BLaER1 (cell line): ENCODE data around the gene PEF1.

Source experiments
- H3K27ac ChIP-seq: shearing (Covaris generic); formaldehyde crosslinking; 2 replicates; pipeline ENCODE4 v1.8.1; 2022
- H3K27me3 ChIP-seq: shearing (Covaris generic); formaldehyde crosslinking; 2 replicates; pipeline ENCODE4 v1.8.1; 2022
- H3K36me3 ChIP-seq: shearing (Covaris generic); formaldehyde crosslinking; 2 replicates; pipeline ENCODE4 v1.8.1; 2022
- H3K4me1 ChIP-seq: shearing (Covaris generic); formaldehyde crosslinking; 2 replicates; pipeline ENCODE4 v1.8.1; 2022
- H3K4me2 ChIP-seq: shearing (Covaris generic); formaldehyde crosslinking; 2 replicates; pipeline ENCODE4 v1.8.1; 2022
- H3K4me3 ChIP-seq: shearing (Covaris generic); formaldehyde crosslinking; 2 replicates; pipeline ENCODE4 v1.8.1; 2022
- H3K9ac ChIP-seq: shearing (Covaris generic); formaldehyde crosslinking; 2 replicates; pipeline ENCODE4 v1.8.1; 2022
- H3K9me3 ChIP-seq: shearing (Covaris generic); formaldehyde crosslinking; 2 replicates; pipeline ENCODE4 v1.8.1; 2022
- H4K20me1 ChIP-seq: shearing (Covaris generic); formaldehyde crosslinking; 2 replicates; pipeline ENCODE4 v1.8.1; 2022
- Cebpa-rat ChIP-seq: shearing (Covaris generic); IDR thresholded peaks from 2 replicates; pipeline ENCODE4 v1.8.1; 2022

The PEF1 gene

GRCh38 chr1:31683997-31684396, 39.3 kb upstream of the PEF1 start:
- Histone ChIP-seq H3K4me2 (no peak overlapping the region), H3K9ac (no peak overlapping the region), H3K4me3 (no peak overlapping the region), H3K9me3 (no peaks in the 10 kb centered on the region), H3K27me3 (no peaks in the 10 kb centered on the region), H3K4me1 (peaks cover 6% of the 10 kb centered on the region; the same call in 1 of the 2 replicates), H3K36me3 (no peaks in the 10 kb centered on the region), H4K20me1 (no peaks in the 10 kb centered on the region), H3K27ac (no peak overlapping the region)
- no peak for TF ChIP-seq Cebpa-rat

- Histone ChIP-seq H3K4me2 (no peak overlapping the region), H3K4me3 (no peak overlapping the region), H3K9ac (no peak overlapping the region), H3K4me1 (peaks cover 10% of the 10 kb centered on the region; the same call in 1 of the 2 replicates), H3K27me3 (no peaks in the 10 kb centered on the region), H3K9me3 (no peaks in the 10 kb centered on the region), H4K20me1 (no peaks in the 10 kb centered on the region), H3K36me3 (no peaks in the 10 kb centered on the region), H3K27ac (no peak overlapping the region)
- TF ChIP-seq Cebpa-rat = no peak
Observed at GRCh38 chr1:31681415-31681814, 36.7 kb upstream of the PEF1 start.

GRCh38 chr1:31679676-31680230, 35.1 kb upstream of the PEF1 start:
- Histone ChIP-seq H3K27me3 (no peaks in the 10 kb centered on the region), H3K36me3 (no peaks in the 10 kb centered on the region), H3K4me2 (no peak overlapping the region), H3K4me3 (no peak overlapping the region), H3K4me1 (peaks cover 10% of the 10 kb centered on the region; the same call in 1 of the 2 replicates), H4K20me1 (no peaks in the 10 kb centered on the region), H3K27ac (no peak overlapping the region), H3K9ac (no peak overlapping the region), H3K9me3 (no peaks in the 10 kb centered on the region)
- TF ChIP-seq Cebpa-rat = no peak

GRCh38 chr1:31679091-31679490, 34.4 kb upstream of the PEF1 start:
- no peaks in the 10 kb centered on the region for H3K27me3 ChIP-seq
- no peaks in the 10 kb centered on the region for H4K20me1 ChIP-seq
- H3K9me3 ChIP-seq = no peaks in the 10 kb centered on the region
- no peak overlapping the region for H3K9ac ChIP-seq
- H3K4me1 ChIP-seq = peaks cover 10% of the 10 kb centered on the region; the same call in 1 of the 2 replicates
- no peak overlapping the region for H3K4me2 ChIP-seq
- no peak overlapping the region for H3K27ac ChIP-seq
- H3K36me3 ChIP-seq = no peaks in the 10 kb centered on the region
- no peak for TF ChIP-seq Cebpa-rat
- H3K4me3 ChIP-seq = no peak overlapping the region

GRCh38 chr1:31678681-31679080, 34.0 kb upstream of the PEF1 start:
- no peaks in the 10 kb centered on the region for H3K9me3 ChIP-seq
- H3K4me2 ChIP-seq = no peak overlapping the region
- no peaks in the 10 kb centered on the region for H3K36me3 ChIP-seq
- H3K4me1 ChIP-seq = peaks cover 10% of the 10 kb centered on the region; the same call in 1 of the 2 replicates
- no peak overlapping the region for H3K4me3 ChIP-seq
- no peak overlapping the region for H3K27ac ChIP-seq
- no peaks in the 10 kb centered on the region for H3K27me3 ChIP-seq
- no peak for TF ChIP-seq Cebpa-rat
- no peaks in the 10 kb centered on the region for H4K20me1 ChIP-seq
- no peak overlapping the region for H3K9ac ChIP-seq

GRCh38 chr1:31677949-31678348, 33.3 kb upstream of the PEF1 start:
- no peak overlapping the region for H3K4me2 ChIP-seq
- no peak for TF ChIP-seq Cebpa-rat
- peaks cover 10% of the 10 kb centered on the region; the same call in 1 of the 2 replicates for H3K4me1 ChIP-seq
- H3K27me3 ChIP-seq = no peaks in the 10 kb centered on the region
- H3K4me3 ChIP-seq = no peak overlapping the region
- H3K9me3 ChIP-seq = no peaks in the 10 kb centered on the region
- no peaks in the 10 kb centered on the region for H3K36me3 ChIP-seq
- no peak overlapping the region for H3K9ac ChIP-seq
- no peaks in the 10 kb centered on the region for H4K20me1 ChIP-seq
- no peak overlapping the region for H3K27ac ChIP-seq

- no peak for TF ChIP-seq Cebpa-rat
- no peaks in the 10 kb centered on the region for H3K9me3 ChIP-seq
- H3K4me3 ChIP-seq = no peak overlapping the region
- H3K4me2 ChIP-seq = no peak overlapping the region
- H4K20me1 ChIP-seq = no peaks in the 10 kb centered on the region
- no peaks in the 10 kb centered on the region for H3K36me3 ChIP-seq
- no peak overlapping the region for H3K9ac ChIP-seq
- H3K27ac ChIP-seq = no peak overlapping the region
- no peaks in the 10 kb centered on the region for H3K27me3 ChIP-seq
- peaks cover 10% of the 10 kb centered on the region; the same call in 1 of the 2 replicates for H3K4me1 ChIP-seq
Observed at GRCh38 chr1:31677401-31677800, 32.7 kb upstream of the PEF1 start.

GRCh38 chr1:31675756-31676155, 31.1 kb upstream of the PEF1 start:
- Histone ChIP-seq H3K4me3 (no peak overlapping the region), H3K27me3 (peaks cover 10% of the 10 kb centered on the region), H3K36me3 (no peaks in the 10 kb centered on the region), H3K9ac (no peak overlapping the region), H4K20me1 (no peaks in the 10 kb centered on the region), H3K9me3 (no peaks in the 10 kb centered on the region), H3K4me2 (no peak overlapping the region), H3K27ac (no peak overlapping the region), H3K4me1 (peaks cover 12% of the 10 kb centered on the region)
- no peak for TF ChIP-seq Cebpa-rat

GRCh38 chr1:31675161-31675560, 30.5 kb upstream of the PEF1 start:
- no peak overlapping the region for H3K9ac ChIP-seq
- H3K4me2 ChIP-seq = no peak overlapping the region
- no peaks in the 10 kb centered on the region for H4K20me1 ChIP-seq
- H3K27ac ChIP-seq = no peak overlapping the region
- no peaks in the 10 kb centered on the region for H3K36me3 ChIP-seq
- TF ChIP-seq Cebpa-rat = no peak
- no peaks in the 10 kb centered on the region for H3K9me3 ChIP-seq
- H3K4me1 ChIP-seq = peaks cover 18% of the 10 kb centered on the region
- peaks cover 16% of the 10 kb centered on the region for H3K27me3 ChIP-seq
- no peak overlapping the region for H3K4me3 ChIP-seq

- H3K4me1 ChIP-seq = peaks cover 24% of the 10 kb centered on the region
- H3K4me3 ChIP-seq = no peak overlapping the region
- no peak overlapping the region for H3K27ac ChIP-seq
- H4K20me1 ChIP-seq = no peaks in the 10 kb centered on the region
- no peaks in the 10 kb centered on the region for H3K9me3 ChIP-seq
- H3K27me3 ChIP-seq = peaks cover 21% of the 10 kb centered on the region
- H3K36me3 ChIP-seq = no peaks in the 10 kb centered on the region
- no peak for TF ChIP-seq Cebpa-rat
- no peak overlapping the region for H3K9ac ChIP-seq
- no peak overlapping the region for H3K4me2 ChIP-seq
Observed at GRCh38 chr1:31674626-31675025, 29.9 kb upstream of the PEF1 start.

GRCh38 chr1:31673433-31673832, 28.8 kb upstream of the PEF1 start:
- Histone ChIP-seq H3K9me3 (no peaks in the 10 kb centered on the region), H3K36me3 (no peaks in the 10 kb centered on the region), H3K9ac (no peak overlapping the region), H3K4me3 (no peak overlapping the region), H3K4me1 (peaks cover 29% of the 10 kb centered on the region), H3K27me3 (peaks cover 29% of the 10 kb centered on the region), H3K27ac (no peak overlapping the region), H3K4me2 (no peak overlapping the region), H4K20me1 (no peaks in the 10 kb centered on the region)
- TF ChIP-seq Cebpa-rat = no peak
